Measurements from ENCODE around the gene ELAVL2.

Gene ELAVL2

DNA sequence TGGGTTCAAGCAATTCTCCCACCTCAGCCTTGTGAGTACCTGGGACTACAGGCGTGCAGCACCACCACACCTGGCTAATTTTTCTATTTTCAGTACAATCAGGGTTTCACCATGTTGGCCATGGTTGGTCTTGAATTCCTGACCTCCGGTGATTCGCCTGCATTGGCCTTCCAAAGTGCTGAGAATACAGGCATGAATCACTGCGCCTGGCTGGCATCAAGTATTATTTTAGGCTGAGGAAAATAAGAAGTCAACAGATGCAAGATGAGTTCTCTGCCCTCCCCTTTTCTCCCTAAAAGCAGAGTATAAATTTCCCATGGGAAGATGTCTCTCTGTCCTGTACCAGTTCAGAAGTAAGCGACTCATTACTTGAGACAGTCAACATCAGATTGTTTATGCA lies 71.5 kb downstream of the ELAVL2 start:
- TF ChIP-seq CTCF (IDR thresholded peaks at IDR 0.05; ENCODE audit: low read depth, low read length, missing control alignments), result no peak
- no peak for DNase-seq (ENCODE audit: extremely low read depth, low read depth)
- H3K4me3 ChIP-seq (replicated peaks; ENCODE audit: low read depth, low read length), result no peak overlapping the region

- TF ChIP-seq CTCF (IDR thresholded peaks at IDR 0.05; ENCODE audit: low read depth, low read length, missing control alignments), result no peak
- H3K4me3 ChIP-seq (replicated peaks; ENCODE audit: low read depth, low read length), result no peak overlapping the region
- no peak for DNase-seq (ENCODE audit: extremely low read depth, low read depth)
Observed at GRCh38 chr9:23752859-23753258, 73.2 kb downstream of the ELAVL2 start.

DNA sequence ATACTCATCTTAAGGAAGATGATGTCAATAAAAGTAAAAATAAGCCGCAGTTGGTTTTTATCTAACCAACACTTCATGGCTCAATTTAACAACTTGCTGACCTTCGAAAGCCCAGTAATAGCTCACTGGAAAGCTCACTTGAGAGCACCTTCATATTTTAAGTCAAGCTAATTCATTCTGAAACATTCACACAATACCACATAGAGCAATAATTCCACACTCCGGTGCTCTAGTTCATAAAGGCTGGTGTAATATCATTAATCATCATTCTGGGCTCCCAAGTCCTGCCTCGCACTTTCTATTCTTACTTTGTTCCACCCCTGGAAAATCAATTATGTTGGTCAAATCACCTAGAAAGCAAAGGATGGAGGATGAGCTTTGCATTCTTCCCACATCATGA lies 74.4 kb downstream of the ELAVL2 start:
- H3K4me3 ChIP-seq (replicated peaks; ENCODE audit: low read depth, low read length), result no peak overlapping the region
- TF ChIP-seq CTCF (IDR thresholded peaks at IDR 0.05; ENCODE audit: low read depth, low read length, missing control alignments), result no peak
- no peak for DNase-seq (ENCODE audit: extremely low read depth, low read depth)

DNA sequence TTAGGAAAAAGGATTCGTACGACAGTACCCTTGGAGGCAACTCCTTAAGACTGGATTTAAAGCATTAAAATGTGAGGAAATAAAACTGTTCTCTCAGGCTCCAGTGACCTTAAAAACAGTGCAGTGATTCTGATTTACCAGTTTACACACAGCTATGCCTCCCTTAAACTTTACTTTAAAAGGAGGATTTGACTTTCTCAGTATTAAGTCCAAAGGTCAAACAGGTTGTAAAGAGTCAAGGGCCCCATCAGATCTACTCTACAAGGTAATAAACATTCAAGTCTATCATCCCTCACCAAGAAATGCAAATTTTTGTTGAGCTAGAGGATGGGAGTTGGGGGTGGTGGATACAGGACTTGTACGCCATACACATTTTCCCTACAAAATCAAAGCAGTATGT lies 75.2 kb downstream of the ELAVL2 start:
- H3K4me3 ChIP-seq (replicated peaks; ENCODE audit: low read depth, low read length), result no peak overlapping the region
- TF ChIP-seq CTCF (IDR thresholded peaks at IDR 0.05; ENCODE audit: low read depth, low read length, missing control alignments), result no peak
- no peak for DNase-seq (ENCODE audit: extremely low read depth, low read depth)

DNA sequence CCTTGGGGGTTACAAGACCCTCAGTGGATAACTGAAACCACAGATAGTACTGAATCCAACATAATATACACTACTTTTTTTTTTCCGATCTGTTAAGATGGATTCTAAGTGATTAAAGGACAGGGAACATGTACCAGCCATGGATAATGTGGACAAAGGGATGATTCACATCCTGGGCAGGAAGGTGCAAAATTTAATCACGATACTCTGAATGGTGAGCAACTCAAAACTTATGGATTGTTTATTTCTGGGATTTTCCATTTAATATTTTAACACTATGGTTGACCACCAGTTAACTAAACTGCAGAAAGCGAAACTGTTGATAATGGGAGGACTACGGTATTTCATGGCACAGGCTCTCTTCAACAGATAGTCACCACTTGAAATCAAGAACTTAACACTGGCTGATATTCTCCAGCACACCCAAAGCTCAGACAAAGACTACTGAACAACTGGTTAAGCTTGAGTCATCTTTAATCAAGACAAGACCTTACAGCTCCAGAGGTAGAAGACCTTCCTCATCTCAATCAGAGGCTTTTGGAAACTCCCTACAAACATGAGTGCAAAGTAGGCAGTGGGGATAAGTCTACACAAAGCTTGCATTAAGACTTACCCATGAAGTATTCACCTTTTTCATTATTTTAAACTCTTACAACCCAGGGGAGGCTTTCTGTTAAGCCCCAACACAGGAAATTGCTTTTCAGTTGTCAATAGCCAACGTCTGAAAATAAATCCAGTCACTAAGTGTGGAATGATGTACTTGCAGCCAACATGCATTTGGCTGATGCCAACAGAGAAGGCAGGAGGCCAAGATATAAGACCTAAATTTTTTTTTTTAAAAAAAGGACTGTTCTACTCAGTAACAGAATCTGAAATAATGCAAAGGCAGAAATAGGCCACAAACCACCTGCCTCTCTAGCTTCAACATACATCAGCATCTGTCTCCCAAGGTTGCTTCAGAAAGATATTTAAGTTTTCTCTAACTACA lies 78.7 kb downstream of the ELAVL2 start:
- H3K4me3 ChIP-seq (replicated peaks; ENCODE audit: low read depth, low read length), result no peak overlapping the region
- TF ChIP-seq CTCF (IDR thresholded peaks at IDR 0.05; ENCODE audit: low read depth, low read length, missing control alignments), result no peak
- no peak for DNase-seq (ENCODE audit: extremely low read depth, low read depth)

DNA sequence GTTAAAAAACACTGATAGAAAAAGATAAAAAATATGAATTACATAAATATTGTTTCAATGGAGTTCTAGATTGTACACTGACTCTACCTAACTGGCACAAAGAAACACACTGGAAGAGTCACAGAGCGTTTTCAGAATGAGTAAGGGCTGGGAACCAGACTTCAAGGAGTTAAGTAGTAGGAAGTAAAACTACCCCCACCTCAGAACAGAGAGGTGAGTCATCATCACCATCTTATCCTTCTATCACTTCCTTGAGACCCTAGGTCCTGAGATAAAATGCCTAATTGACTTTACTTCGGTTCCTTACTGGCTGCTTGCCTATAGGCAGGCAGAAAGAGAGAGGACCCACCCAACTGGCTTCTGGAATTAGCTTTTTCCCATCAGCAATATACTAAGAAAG lies 79.7 kb downstream of the ELAVL2 start:
- H3K4me3 ChIP-seq (replicated peaks; ENCODE audit: low read depth, low read length), result no peak overlapping the region
- TF ChIP-seq CTCF (IDR thresholded peaks at IDR 0.05; ENCODE audit: low read depth, low read length, missing control alignments), result no peak
- no peak for DNase-seq (ENCODE audit: extremely low read depth, low read depth)
